DMS79 (cell line): Measurements from ENCODE around the gene C3AR1.
"Not testable (repeated sequence)": the region's sequence is repeated elsewhere in the genome, so short reads cannot be mapped to it uniquely, and the experiment has no call there.

Experiments used
- DNase-seq: peaks from one replicate; lab custom pipeline; 2025; lab: John Stamatoyannopoulos, UW

The C3AR1 gene

DNA sequence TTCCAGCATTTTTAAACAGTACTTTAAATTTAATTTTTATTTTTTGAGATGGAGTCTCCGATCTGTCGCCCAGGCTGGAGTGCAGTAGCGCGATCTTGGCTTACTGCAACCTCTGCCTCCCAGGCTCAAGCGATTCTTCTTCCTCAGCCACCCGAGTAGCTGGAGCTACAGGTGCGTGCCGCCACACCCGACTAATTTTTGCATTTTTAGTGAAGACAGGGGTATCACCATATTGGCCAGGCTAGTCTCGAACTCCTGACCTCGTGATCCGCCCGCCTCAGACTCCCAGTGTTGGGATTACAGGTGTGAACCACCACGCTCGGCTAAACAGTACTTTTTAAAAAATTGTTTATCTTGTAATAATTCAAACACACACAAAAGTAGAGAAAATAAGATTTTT, 37.9 kb downstream of the C3AR1 start:
- no peak for DNase-seq

DNA sequence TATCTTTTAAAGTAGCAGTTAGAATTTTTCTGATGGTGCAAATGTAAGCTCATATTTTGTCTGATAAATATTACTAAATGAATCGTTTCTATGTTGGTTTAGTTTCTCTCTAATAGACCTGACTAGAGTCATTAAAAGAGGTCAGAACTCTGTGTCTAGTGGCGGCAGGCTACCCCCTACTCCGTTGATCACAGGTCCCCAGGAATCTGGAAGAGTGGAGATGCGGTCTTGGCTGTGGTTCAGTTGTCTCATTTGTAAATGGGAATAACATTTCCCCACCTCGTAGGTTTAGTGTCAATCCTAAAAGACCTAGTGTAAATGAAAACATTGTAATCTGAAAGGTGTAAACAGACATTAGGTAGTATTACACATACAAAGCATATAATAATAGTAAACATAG, 38.3 kb downstream of the C3AR1 start:
- DNase-seq, result no peak

DNA sequence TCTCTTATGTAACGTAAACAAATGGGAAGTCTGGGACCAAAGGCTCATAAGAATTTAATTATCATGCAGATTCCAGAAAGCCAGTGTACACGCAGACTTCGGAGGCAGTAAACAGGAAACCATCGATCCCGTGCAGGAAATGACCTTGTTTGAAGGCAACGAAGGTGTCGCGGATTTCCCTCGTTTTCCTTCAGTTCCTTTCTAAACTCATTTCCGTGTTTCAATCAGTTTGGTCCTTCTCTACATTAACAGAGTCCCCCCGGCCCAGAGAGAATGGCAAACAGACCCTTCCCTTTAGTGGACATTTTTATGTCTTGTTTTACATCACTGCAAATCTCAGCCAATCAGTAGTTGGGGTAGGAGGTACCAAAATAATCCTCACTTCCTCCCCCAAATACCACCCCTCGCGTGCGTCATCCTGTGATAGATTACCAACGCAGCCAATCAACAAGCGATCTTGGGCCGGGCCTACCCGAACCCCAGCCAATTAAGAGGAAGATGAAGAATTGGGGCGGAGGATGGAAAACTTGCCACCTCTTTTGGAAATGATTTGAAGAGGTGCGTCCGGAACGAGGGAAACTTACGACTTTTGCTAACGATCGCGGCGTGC, 39.8 kb downstream of the C3AR1 start:
- peak; percentile 99 for DNase-seq

DNA sequence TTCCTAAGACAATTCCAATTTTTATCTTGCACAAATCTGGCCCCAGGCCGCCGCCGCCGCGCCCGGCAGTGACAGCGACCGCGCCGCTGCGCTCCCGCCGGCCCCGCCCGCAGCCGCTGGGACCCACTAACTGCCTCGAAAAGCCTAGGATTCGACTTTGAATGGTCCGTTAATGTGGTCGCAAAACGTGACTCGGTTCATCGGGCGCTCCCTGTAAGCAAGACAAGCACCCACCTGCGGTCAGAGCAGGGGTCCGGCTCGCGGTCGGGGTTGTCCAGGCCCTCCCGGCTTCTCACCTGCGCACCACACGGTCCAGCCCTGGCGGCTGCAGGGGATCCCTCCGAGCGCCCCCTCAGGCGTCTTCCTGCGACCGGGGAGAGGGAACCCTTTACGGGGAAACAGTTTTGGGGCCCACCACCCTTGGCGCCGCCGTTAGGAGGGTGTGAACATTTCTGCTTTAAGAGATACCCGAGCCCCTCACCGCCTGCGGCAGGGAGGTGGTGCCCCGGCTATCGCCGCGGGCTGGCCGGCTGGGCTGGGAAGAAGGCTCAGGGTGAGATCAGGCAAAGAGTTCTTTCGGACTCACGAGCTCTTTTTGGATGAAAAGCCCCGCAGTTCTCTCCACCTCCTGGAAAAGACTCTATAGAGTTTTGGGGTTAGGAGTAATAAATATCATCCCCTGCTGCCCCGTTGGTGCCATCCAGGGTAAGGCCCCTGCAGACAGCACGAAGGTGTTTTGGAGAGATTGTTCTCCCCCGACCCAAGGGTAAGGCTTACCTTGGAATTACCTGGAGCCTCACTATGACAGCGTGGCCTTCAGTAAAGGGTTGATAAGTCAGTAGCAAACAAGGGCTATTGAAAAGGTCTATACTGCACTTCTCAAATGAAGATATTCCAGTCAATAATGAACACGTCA, 47.2 kb downstream of the C3AR1 start:
- no peak for DNase-seq

DNA sequence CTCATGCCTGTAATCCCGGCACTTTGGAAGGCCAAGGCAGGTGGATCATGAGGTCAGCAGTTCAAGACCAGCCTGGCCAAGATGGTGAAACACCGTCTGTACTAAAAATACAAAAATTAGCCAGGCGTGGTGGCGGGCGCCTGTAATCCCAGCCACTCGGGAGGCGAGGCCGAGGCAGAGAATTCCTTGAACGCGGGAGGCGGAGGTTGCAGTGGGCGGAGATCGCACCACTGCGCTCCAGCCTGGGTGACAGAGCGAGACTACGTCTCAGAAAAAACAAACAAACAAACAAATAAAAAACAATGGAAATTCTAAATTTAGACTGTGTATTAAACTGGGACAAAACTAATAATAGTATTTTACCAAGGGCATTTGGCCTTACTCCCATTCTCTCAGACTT, 47.9 kb downstream of the C3AR1 start:
- DNase-seq, result not testable (repeated sequence)

DNA sequence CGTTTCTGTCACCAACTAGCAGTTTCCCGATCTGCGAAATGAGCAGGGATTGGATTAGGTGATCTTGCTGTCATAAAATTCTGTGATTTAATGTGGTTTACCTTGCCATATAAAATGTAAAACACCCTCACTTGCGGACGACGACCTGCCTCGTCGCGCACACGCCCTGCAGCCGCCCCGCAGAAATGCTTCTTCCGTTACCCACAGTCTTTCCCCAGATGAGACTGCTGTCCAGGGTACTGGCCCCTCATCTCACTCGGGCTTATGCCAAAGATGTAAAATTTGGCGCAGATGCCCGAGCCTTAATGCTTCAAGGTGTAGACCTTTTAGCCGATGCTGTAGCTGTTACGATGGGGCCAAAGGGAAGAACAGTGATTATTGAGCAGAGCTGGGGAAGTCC, 51.3 kb downstream of the C3AR1 start:
- DNase-seq, result no peak

DNA sequence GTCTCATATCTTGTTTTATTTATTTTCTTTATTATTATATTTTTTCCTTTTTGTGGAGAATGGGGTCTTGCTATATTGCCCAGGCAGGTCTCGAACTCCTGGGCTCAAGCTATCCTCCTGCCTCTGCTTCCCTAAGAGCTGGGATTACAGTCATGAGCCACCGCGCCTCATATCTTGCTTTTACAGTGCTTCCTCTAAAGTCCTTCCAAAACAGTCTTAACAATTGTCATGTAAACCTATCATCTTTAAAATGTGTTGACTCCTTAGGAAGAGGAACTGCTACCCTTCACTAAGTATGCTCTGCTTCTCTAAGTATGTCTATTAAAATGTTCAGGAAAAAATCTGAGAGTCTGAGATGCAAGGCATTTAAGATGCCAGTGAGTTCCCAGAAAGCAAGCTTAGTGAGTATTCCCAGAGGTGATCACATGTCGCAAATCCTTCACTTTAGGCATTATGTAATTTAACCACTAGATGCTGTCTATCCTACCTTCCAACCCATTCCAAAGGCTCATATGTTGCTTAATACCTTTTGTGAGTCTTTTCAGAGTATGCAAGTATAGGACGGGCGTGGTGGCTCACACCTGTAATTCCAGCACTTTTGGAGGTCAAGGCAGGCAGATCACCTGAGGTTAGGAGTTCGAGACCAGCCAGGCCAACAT, 53.4 kb downstream of the C3AR1 start:
- DNase-seq, result no peak

DNA sequence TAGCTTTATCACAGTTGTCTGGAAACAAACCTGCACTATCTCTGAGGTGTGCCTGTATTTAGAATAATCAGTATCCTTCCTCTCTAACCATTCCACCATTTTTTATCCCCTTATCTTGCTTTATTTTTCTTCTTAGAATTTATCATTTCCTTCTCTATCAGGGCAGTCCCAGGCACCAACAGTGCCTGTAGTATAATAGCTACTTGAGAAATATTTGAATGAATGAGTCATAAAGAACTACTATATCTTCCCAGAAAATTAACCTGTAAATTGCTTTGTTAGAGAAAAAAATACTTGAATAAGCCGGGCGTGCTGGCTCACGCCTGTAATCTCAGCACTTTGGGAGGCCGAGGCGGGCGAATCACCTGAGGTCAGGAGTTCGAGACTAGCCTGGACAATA, 54.8 kb downstream of the C3AR1 start:
- no peak for DNase-seq
